H1 (cell line): ENCODE data around the gene NLRP12. TPM values are rescaled to one million over a fixed set of nuclear protein-coding genes. Genes with fewer than 3 reads are reported as not detected.

Experiments
- CTCF ChIP-seq, 3 experiments: IDR thresholded peaks; 1 replicate in 2 of 3; 2 replicates in 1 of 3; pipeline versions ENCODE4 v1.5.1 to v1.6.1; 2011; ENCODE audit warnings: low read length in 3 of 3, mild to moderate bottlenecking in 3 of 3, inconsistent platforms in 2 of 3, low read depth in 1 of 3, moderate library complexity in 1 of 3; ENCODE audit not compliant: insufficient read depth in 1 of 3; ENCODE audit errors: control extremely low read depth in 1 of 3
- polyA plus RNA-seq, 7 experiments: library from polyadenylated mRNA; depleted of rRNA in 3 of 7; stranded (reverse) in 5 of 7; unstranded in 2 of 7; fragments of >200 nt in 5 of 7; fragments of 200-250 nt in 2 of 7; gene quantifications; 1 replicate in 5 of 7; 2 replicates in 1 of 7; 4 replicates in 1 of 7; pipeline versions ENCODE4 v1.2.1 to v1.2.3, GENCODE V29; 2011 to 2013; ENCODE audit warnings: missing spikeins in 2 of 7, mixed read lengths in 2 of 7
- total RNA-seq: library from RNA; stranded (reverse); fragmentation: NEBNext Ultra II Directional; extraction: Animal tissue kit (Norgen Biotek cat#: 25700); gene quantifications from 2 replicates; pipeline ENCODE4 v1.2.1, GENCODE V29; 2021

Gene NLRP12
- total and polyA plus RNA-seq, 2 of the 8 experiments (the other 6 are each of a cell fraction or from before 2014, with no cell fraction given), result 1.0 to 1.8 TPM

GRCh38 chr19:53847555-53847954 is 23.4 kb upstream of the NLRP12 start (continued):
- TF ChIP-seq CTCF (IDR thresholded peaks at IDR 0.05; ENCODE audit: control extremely low read depth in 1 of 3, insufficient read depth in 1 of 3, low read depth in 1 of 3, low read length in 3 of 3), result no peak
